Measurements from ENCODE around the gene ABAT. TPM values are rescaled to one million over a fixed set of nuclear protein-coding genes. Genes with fewer than 3 reads are reported as not detected.

Gene ABAT
- total and polyA plus RNA-seq, 2 experiments from 2014 or later: 31.2 to 59.1 TPM

- peaks cover 7% of the 10 kb centered on the region for H3K79me2 ChIP-seq
- no peak overlapping the region for H3K27ac ChIP-seq
- DNase-seq (ENCODE audit: low spot score): no peak
- no peak overlapping the region for H2AFZ ChIP-seq
- WGBS (ENCODE audit: low lambda C conversion rate, missing lambda C conversion rate): 97% methylated on average over 2 of the region's 2 CpGs
- H3K36me3 ChIP-seq (replicated peaks; ENCODE audit: insufficient read depth, low read depth): no peaks in the 10 kb centered on the region
- H3K27me3 ChIP-seq: no peaks in the 10 kb centered on the region
- TF ChIP-seq, protein P1, sequence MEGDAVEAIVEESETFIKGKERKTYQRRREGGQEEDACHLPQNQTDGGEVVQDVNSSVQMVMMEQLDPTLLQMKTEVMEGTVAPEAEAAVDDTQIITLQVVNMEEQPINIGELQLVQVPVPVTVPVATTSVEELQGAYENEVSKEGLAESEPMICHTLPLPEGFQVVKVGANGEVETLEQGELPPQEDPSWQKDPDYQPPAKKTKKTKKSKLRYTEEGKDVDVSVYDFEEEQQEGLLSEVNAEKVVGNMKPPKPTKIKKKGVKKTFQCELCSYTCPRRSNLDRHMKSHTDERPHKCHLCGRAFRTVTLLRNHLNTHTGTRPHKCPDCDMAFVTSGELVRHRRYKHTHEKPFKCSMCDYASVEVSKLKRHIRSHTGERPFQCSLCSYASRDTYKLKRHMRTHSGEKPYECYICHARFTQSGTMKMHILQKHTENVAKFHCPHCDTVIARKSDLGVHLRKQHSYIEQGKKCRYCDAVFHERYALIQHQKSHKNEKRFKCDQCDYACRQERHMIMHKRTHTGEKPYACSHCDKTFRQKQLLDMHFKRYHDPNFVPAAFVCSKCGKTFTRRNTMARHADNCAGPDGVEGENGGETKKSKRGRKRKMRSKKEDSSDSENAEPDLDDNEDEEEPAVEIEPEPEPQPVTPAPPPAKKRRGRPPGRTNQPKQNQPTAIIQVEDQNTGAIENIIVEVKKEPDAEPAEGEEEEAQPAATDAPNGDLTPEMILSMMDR (IDR thresholded peaks at IDR 0.05; ENCODE audit: poor library complexity): no peak
- TF ChIP-seq EZH2phosphoT487 (IDR thresholded peaks at IDR 0.05; ENCODE audit: low read depth, severe bottlenecking, unreplicated experiment) (no peak), EZH2 (IDR thresholded peaks at IDR 0.05; ENCODE audit: borderline replicate concordance) (no peak)
- H3K4me3 ChIP-seq: no peak overlapping the region
- H3K9me3 ChIP-seq (ENCODE audit: low read depth): no peaks in the 10 kb centered on the region
- peaks cover 29% of the 10 kb centered on the region for H3K4me1 ChIP-seq (ENCODE audit: insufficient read depth)
- no peak overlapping the region for H3K4me2 ChIP-seq
- peaks cover under 1% of the 10 kb centered on the region for H4K20me1 ChIP-seq (ENCODE audit: insufficient read depth, poor library complexity, severe bottlenecking)
- no peaks in the 10 kb centered on the region for H3K9me2 ChIP-seq (replicated peaks; ENCODE audit: insufficient read depth)
Observed at GRCh38 chr16:8717469-8717868, 43.1 kb downstream of the ABAT start.

DNA sequence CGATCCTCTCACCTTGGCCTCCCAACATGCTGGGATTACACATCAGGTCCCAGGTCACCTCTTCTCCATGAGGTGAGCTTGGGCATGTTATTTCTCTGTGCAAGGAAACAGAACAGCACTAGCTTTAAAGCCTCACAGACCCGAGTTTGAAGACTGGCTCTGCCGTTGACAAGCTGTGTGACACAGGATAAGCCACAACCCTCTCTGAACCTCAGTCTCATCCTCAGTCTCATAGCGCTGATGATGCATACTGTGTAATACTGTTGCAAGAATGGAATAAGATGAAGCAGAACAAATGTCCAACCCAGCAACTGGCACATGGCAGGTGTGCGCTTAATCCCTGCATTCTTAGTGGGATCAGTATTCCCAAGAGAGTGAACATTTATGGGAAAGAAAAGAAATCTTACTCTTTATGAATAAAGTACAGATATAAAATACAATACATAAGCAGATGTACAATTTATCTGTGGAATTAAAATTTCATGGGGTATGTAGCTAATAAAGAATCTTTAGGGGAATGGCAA is 43.5 kb downstream of the ABAT start:
- Histone ChIP-seq H3K4me2 (no peak overlapping the region), H3K9me2 (replicated peaks; ENCODE audit: insufficient read depth) (no peaks in the 10 kb centered on the region), H3K36me3 (replicated peaks; ENCODE audit: insufficient read depth, low read depth) (no peaks in the 10 kb centered on the region), H3K27me3 (no peaks in the 10 kb centered on the region), H3K79me2 (peaks cover 6% of the 10 kb centered on the region), H3K27ac (no peak overlapping the region), H4K20me1 (ENCODE audit: insufficient read depth, poor library complexity, severe bottlenecking) (no peaks in the 10 kb centered on the region), H3K9me3 (ENCODE audit: low read depth) (no peaks in the 10 kb centered on the region), H3K4me3 (no peak overlapping the region), H3K4me1 (ENCODE audit: insufficient read depth) (peaks cover 29% of the 10 kb centered on the region), H2AFZ (no peak overlapping the region)
- no peak for DNase-seq (ENCODE audit: low spot score)
- TF ChIP-seq, protein P1 (IDR thresholded peaks at IDR 0.05; ENCODE audit: poor library complexity): no peak
- TF ChIP-seq EZH2phosphoT487 (IDR thresholded peaks at IDR 0.05; ENCODE audit: low read depth, severe bottlenecking, unreplicated experiment) (no peak), EZH2 (IDR thresholded peaks at IDR 0.05; ENCODE audit: borderline replicate concordance) (no peak)
- over 99% methylated on average over 5 of the region's 5 CpGs for WGBS (ENCODE audit: low lambda C conversion rate, missing lambda C conversion rate)

GRCh38 chr16:8718851-8719680 is 44.6 kb downstream of the ABAT start:
- WGBS (ENCODE audit: low lambda C conversion rate, missing lambda C conversion rate): 74% methylated on average over 19 of the region's 19 CpGs
- H4K20me1 ChIP-seq (ENCODE audit: insufficient read depth, poor library complexity, severe bottlenecking): no peaks in the 10 kb centered on the region
- no peak overlapping the region for H3K4me3 ChIP-seq
- DNase-seq (ENCODE audit: low spot score): no peak
- peak overlapping the region; percentile 30 for H3K27ac ChIP-seq
- H3K4me2 ChIP-seq: peak overlapping the region; percentile 10
- no peaks in the 10 kb centered on the region for H3K9me2 ChIP-seq (replicated peaks; ENCODE audit: insufficient read depth)
- H3K9me3 ChIP-seq (ENCODE audit: low read depth): no peaks in the 10 kb centered on the region
- H3K4me1 ChIP-seq (ENCODE audit: insufficient read depth): peaks cover 29% of the 10 kb centered on the region
- H3K27me3 ChIP-seq: no peaks in the 10 kb centered on the region
- TF ChIP-seq, protein P1 (IDR thresholded peaks at IDR 0.05; ENCODE audit: poor library complexity): no peak
- TF ChIP-seq EZH2phosphoT487 (IDR thresholded peaks at IDR 0.05; ENCODE audit: low read depth, severe bottlenecking, unreplicated experiment): no peak
- no peak for TF ChIP-seq EZH2 (IDR thresholded peaks at IDR 0.05; ENCODE audit: borderline replicate concordance)
- no peak overlapping the region for H2AFZ ChIP-seq
- H3K36me3 ChIP-seq (replicated peaks; ENCODE audit: insufficient read depth, low read depth): no peaks in the 10 kb centered on the region
- peaks cover 6% of the 10 kb centered on the region for H3K79me2 ChIP-seq
